Stimulated activated CD4-positive, alpha-beta T cell treated with anti-CD3 and anti-CD28 coated beads, Interleukin-2, amount 100 ng/mL, for 24 hours (primary cell): ENCODE measurements around the gene PAX2.
"Not testable (repeated sequence)": the region's sequence is repeated elsewhere in the genome, so short reads cannot be mapped to it uniquely, and the experiment has no call there.

ENCODE experiments used
- DNase-seq, 2 donors: peaks; one replicate each; pipeline ENCODE4 v3.0.0-alpha.2; 2020

Gene PAX2

DNA sequence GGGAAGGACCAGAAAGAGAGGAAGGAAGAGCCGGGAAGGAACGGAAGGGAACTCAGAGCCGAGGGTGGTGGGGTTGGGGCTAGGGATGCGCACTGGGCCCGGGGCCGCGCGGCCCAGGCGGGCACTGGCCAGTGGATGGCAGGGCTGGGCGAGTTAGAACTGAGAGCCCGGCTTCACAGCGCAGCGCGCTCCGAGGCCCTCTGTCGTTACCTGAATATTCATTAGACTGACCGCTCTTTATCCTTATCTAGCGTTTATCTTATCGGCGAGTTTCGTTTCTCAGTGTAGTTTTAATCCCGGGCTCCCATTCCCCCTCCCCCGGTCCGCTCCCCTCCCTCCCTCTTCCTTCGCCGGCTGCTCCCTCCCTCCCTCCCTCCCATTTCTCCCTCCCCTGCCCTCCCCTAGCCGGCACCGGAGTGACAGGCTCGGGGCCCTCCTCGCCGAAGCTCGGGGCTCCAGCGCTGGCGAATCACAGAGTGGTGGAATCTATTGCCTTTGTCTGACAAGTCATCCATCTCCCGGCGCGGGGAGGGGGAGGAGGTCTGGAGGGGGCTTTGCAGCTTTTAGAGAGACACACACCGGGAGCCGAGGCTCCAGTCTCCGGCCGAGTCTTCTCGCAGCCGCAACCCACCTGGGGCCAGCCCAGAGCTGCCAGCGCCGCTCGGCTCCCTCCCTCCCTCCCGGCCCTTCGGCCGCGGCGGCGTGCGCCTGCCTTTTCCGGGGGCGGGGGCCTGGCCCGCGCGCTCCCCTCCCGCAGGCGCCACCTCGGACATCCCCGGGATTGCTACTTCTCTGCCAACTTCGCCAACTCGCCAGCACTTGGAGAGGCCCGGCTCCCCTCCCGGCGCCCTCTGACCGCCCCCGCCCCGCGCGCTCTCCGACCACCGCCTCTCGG lies at the start of gene PAX2:
Gene PAX2, plus strand, starts transcription at position 596 of the 895 bp plus-strand sequence. CDS start 679 bp downstream, outside the sequence.
- no peak for DNase-seq

DNA sequence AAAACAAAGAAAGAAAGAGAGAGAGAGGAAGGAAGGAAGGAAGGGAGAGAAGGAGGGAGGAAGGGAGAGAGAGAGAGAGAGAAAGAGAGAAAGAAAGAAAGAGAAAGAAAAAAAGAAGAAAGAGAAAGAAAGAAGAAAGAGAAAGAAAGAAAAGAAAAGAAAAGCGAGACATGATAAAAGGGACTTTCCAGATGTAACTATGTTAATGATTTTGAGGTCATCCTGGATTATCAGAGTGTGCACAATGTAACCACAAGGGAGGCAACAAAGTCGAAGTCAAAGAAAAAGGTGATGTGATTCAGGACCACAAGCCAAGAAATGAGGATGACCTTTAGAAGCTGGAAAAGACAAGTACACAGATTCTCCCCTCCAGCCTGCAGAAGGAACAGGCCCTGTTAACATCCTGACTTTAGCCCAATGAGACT lies 48.9 kb upstream of the PAX2 start:
- no peak for DNase-seq

DNA sequence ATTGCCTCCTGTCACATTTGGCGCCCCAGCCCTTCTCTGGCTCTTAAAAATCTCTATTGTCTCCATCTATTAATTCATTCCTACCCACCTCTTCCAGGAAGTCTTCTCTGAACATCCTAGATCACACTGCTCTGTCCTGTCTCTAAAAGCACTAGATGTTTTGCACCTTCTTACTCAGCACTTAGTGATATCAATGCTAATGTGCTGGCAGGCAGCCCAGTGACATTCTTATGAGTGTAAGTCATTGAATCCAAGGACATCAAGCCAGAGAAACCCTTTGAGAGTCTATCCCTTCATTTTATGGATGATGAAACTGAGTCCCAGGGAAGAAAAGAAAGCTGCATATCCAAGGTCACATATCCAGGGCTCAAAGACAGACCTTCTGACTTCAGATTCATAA lies 48.3 kb upstream of the PAX2 start:
- DNase-seq: no peak

- DNase-seq: no peak
Measured at GRCh38 chr10:100697631-100698030, 47.8 kb upstream of the PAX2 start.

- DNase-seq: not testable (repeated sequence)
Measured at GRCh38 chr10:100701704-100702103, 43.7 kb upstream of the PAX2 start.

GRCh38 chr10:100705139-100705538 lies 40.2 kb upstream of the PAX2 start:
- DNase-seq: no peak

DNA sequence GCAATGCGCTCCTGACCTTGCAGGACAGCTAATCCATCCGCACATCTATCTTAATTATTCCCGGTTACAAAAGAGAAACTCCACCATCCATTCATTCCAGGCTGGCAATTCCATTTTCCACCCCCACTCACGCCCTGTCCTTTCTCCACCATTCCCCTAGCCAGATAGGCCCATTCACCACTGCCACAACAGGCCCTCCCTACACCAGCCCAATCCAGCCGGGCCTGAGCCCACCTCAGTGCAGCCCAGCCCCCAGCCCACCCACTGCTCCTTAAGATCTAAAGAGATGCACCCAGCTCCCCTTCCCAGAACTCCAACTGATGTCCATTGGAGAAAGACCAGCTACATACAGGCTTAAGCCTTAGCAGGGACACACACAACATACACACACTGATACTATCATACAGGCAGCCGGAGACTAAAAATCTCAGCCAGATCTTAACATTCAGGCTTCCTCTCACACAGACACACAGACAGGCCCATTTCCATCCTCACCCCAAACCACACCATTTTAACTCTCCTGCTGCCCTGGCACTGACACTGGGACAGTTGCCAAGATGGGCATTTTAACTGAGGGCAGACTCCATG lies 38.0 kb upstream of the PAX2 start:
- DNase-seq: no peak

DNA sequence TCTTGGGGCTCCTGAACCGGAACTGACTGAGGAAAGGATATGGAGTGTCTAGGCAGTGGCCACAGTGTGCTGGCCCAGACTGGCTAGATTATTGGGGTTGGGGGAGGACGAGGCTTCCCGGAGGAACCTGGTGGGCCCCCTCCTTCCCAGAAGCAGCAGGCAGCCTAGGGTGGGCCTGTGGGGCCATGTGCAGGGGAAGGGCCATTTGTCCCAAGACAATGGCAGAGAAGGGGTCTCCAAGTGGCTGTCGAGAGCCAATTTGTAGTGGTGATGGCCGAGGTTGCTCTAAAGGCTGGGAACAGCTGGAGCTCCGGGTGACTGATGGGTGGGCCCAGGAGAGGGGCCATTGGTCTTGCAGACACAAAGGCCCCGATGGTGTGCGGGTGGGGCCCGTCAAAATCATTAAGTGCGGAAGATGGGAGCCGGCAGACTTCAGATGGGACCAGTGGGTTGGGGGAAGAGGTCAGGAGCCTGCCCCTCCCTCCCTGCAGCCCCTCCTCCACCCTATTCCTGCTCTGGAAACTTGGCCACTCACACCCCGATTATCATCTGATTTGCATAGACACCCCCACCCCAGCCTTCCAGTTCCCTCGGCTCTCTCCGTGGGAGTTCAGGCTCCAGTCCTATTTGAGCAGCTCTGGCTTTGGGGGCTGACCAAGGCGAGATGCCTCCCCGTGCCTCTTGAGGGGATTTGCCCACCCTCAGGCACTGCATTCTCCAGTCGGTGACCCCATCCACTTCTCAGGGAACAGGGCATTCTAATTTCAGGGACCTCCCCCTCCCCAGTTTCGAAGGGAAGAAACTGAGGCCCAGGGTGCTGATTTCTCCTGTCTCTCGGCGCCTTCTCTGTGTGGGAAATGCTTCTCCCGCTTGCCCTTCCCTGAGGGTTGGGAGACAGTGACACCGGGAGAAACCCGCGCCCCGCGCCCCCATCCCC lies 36.0 kb upstream of the PAX2 start:
- no peak for DNase-seq

DNA sequence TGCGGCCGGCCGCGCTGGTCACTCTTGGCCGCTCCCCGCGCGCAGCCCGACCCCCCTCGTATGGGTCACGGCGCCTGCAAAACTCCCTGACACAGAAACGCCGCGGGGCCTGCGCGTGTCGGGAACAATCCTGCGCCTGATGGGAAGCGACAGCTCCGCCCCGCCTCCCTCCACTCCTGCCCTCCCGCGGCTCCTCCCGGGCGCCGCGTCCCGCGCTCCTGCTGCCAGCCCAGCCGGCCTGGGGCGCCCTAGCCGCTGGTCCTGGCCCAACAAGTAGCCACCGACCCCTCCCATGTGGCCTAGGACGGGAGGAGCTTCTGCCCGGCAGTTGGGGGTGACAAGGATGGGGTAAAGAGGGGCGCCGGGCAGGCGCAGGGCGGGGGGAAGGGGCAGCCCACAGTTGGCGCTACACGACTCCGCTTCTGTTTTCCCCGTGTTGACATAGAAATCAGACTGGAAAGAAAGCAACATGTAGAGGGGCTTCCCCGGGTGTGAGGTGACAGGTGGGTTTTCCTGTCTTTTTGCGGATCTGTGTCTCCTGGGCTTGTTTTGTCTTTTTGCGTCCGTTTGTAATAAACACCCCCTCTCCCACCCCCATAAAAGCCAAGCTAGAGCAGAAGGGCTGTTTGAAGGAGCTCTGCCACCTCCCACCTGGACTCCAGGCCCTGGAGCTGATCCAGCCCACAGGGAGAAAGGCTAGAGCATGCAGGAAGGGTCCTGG lies 35.1 kb upstream of the PAX2 start:
- no peak for DNase-seq

GRCh38 chr10:100713049-100713858 lies 32.1 kb upstream of the PAX2 start:
- DNase-seq: no peak

DNA sequence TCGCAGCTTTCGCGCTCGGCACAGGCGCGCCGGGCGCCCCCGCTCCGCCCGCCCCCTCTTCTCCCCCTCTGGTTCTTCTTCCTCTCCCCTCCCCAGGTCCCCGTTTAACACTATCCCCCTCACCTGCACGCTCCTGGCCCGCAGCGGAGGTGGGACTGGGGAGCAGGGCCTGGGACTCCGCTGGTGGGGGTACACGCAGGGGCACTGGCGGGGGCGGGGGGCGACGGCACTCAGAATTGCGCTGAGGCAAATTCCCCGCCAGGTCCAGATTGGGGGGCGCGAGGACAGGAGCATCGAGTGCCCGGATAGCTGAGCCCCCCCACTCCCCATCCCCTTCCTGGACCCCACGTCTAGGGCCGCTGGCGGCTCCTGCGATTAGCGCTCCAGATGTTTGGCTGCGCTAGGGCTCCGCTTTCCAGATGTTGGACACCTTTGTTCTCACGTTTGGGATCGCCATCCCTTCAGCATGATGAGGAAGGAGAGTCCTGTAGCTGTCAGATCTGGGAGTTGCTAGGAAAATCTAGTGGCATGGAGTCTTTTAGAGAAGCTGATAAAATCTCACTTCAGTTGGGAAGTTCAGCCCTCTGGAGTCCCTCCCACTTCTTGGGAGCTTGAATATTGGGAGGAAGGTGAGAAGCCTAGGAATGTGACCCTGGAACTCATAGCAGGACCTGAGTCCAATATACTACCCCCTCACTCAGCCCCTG lies 31.4 kb upstream of the PAX2 start:
- no peak for DNase-seq

GRCh38 chr10:100714566-100714950 lies 30.8 kb upstream of the PAX2 start:
- no peak for DNase-seq

- no peak for DNase-seq
Measured at GRCh38 chr10:100715101-100715444, 30.3 kb upstream of the PAX2 start.

DNA sequence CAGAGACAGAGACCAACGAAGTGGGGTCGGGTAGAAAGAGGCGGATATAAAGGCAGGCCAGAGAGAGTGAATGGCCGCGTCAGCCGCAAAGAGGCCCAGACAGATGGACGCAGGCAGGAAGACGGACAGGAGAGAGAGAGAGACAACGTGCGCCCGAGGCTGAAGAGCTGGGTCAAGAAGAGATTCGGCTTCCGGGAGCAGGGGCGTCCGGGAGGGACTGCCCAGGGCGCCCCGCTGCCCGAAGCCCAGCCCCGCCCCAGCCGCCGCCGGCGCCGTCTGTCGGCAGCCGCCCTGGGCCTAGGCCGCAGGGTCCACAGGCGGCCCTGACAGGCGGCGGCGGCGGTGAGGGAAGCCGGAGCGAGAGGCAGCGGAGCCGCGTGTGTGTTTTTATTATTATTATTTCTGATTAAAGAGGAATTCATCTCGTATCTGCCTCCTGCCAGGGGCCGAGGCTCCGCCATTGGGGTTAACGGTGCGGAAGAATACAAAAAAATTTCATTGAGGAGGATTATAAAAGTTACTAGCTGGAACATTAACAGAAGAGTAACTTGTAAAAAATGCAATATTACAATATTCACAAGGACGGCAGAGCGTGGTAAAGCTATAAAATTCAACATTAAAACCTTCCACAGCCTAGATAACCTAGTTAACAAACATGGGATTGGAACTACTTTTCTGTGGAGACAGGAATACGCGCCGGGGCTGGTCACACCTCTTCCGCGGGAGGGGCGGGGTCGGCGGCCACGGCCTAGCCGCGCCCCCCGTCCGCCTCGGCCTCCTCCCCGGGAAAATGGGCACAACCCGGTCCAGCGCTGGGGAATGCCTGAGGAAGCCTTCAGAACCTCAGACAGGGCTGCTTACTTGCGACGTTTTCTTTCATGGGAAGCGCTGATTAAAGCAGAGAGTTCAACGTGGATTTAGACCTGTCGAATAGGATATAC lies 29.7 kb upstream of the PAX2 start:
- no peak for DNase-seq

- no peak for DNase-seq
Measured at GRCh38 chr10:100717166-100717565, 28.2 kb upstream of the PAX2 start.

GRCh38 chr10:100718197-100718742 lies 27.1 kb upstream of the PAX2 start:
- DNase-seq: no peak

- no peak for DNase-seq
Measured at GRCh38 chr10:100723180-100723579, 22.2 kb upstream of the PAX2 start.

GRCh38 chr10:100723770-100724530 lies 21.4 kb upstream of the PAX2 start:
- no peak for DNase-seq

DNA sequence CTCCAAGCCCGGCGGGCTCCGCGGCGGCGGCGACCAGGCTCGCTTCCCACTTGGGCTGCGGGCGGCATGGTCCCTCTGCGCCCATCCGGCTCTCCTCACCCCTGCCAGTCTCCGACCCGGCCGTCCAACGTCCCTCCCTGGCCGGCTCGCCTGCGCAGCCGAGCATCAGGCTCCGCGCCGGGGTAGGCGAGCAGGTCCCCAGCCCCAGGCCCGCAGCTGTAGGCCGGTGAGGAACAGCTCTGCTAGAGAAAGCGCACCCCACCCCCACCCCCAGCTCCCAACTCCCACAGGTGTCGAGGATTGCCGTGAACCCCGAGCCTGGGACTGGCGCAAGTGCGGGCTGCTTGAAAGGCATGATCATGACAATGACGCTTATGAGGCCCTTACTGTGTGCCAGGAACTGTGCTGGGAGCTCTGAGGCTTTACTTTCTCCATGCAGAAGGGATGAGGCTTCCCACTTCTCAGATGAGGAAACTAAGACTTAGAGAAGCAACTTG lies 20.8 kb upstream of the PAX2 start:
- no peak for DNase-seq
